Mesothelial cell of epicardium (in vitro differentiated cells): ENCODE data around the gene MYO1G. TPM values are rescaled to one million over a fixed set of nuclear protein-coding genes. Genes with fewer than 3 reads are reported as not detected.
A peak's percentile ranks its signal among the peaks of the same experiment; 100 is the strongest.

Source experiments
- DNase-seq, 2 experiments: peaks; one replicate each; pipeline ENCODE4 v3.0.0; 2021; ENCODE audit warnings: low spot score in 2 of 2; ENCODE audit not compliant: unreplicated experiment in 2 of 2
- H3K27ac Mint-ChIP-seq: 2 replicates; pipeline ENCODE4 v1.8.0; 2021; ENCODE audit warnings: mixed read lengths
- H3K27me3 Mint-ChIP-seq: 2 replicates; pipeline ENCODE4 v1.8.0; 2021; ENCODE audit warnings: low read depth, mixed read lengths
- H3K36me3 Mint-ChIP-seq: 2 replicates; pipeline ENCODE4 v1.8.0; 2021; ENCODE audit warnings: mixed read lengths
- H3K4me1 Mint-ChIP-seq: 2 replicates; pipeline ENCODE4 v1.8.0; 2021; ENCODE audit warnings: mixed read lengths
- H3K4me3 Mint-ChIP-seq: 2 replicates; pipeline ENCODE4 v1.8.0; 2021; ENCODE audit warnings: mild to moderate bottlenecking, moderate library complexity, mixed read lengths
- H3K9me3 Mint-ChIP-seq: 2 replicates; pipeline ENCODE4 v1.8.0; 2021; ENCODE audit warnings: mixed read lengths
- CTCF ChIP-seq: fragments of 200-600 bp; sonication (generic); IDR thresholded peaks from one replicate; pipeline ENCODE4 v1.5.0; 2021; ENCODE audit warnings: antibody characterized with exemption; ENCODE audit not compliant: unreplicated experiment
- total RNA-seq: library from RNA; stranded (reverse); gene quantifications from 3 replicates; pipeline ENCODE4 v1.2.1, GENCODE V29; 2021

MYO1G gene
- total RNA-seq, 1 donor from 2014 or later: 0.65 TPM

DNA sequence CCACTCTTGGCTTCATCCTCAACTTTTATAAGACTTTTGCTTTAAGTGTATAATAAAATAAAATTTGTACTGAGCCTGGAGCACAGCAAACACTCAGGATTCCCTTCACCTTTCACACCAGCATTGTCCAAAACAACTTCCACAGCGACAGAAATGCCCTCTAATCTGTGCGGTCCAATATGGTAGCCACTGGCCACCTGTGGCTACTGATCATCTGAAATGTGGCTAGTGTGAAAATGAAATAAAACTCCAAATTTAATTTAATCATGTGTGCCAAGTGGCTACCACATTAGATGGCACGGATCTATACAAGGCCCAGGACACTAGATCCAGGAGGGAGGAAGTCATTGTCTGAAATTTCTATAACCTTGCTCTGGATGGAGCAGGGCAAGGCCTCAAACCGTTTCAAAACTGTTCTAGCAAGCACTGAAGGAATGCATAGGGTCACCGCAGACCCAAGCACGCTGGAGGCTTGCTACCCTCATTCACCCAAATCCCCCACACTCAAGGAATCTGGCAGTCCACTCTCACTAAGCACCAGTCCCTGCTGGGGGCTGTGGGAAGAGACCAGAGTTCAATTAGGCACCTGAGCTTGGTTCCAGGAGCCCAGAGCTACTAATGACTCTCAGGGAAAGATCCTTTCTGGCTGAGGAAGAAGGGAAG is 6.3 kb upstream of the MYO1G start:
- peak overlapping the region; percentile 99 for H3K27ac Mint-ChIP-seq
- H3K4me3 Mint-ChIP-seq: peak overlapping the region; percentile 95
- peaks cover 32% of the 10 kb centered on the region for H3K36me3 Mint-ChIP-seq
- no peak for TF ChIP-seq CTCF
- H3K27me3 Mint-ChIP-seq: no peaks in the 10 kb centered on the region
- peaks cover 47% of the 10 kb centered on the region for H3K4me1 Mint-ChIP-seq
- DNase-seq: no peak
- no peaks in the 10 kb centered on the region for H3K9me3 Mint-ChIP-seq

GRCh38 chr7:44984478-44984758 is 5.6 kb upstream of the MYO1G start:
- DNase-seq: no peak
- Mint-ChIP-seq H3K4me3 (peak overlapping the region; percentile 95), H3K9me3 (no peaks in the 10 kb centered on the region), H3K4me1 (peaks cover 43% of the 10 kb centered on the region), H3K36me3 (peaks cover 32% of the 10 kb centered on the region), H3K27me3 (no peaks in the 10 kb centered on the region), H3K27ac (peak overlapping the region; percentile 99)
- TF ChIP-seq CTCF: no peak

- no peak for TF ChIP-seq CTCF
- Mint-ChIP-seq H3K4me3 (peak overlapping the region; percentile 95), H3K4me1 (peaks cover 41% of the 10 kb centered on the region), H3K27me3 (no peaks in the 10 kb centered on the region), H3K36me3 (peaks cover 35% of the 10 kb centered on the region), H3K27ac (peak overlapping the region; percentile 99), H3K9me3 (no peaks in the 10 kb centered on the region)
- DNase-seq: no peak
Measured at GRCh38 chr7:44983742-44984477, 5.1 kb upstream of the MYO1G start.

DNA sequence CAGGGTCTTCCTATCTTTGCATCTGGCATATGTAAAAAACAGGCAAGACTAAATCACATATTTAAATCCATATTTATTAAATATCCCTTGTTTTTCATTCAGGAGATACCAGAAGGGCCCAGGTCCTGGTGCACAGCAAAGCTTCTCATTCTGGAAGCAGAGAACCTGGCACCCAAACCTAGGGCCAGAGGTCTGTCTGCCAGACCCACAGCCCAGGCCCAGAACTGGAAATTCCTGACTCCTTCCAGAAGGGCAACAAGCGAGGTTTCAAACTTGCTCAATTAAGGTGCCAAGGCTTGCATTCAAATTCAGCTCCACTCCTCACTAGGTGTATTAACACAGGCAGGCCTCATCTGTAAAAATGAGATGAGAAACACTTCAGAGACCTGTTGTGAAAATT is 4.2 kb upstream of the MYO1G start:
- no peak for TF ChIP-seq CTCF
- Mint-ChIP-seq H3K4me1 (peaks cover 37% of the 10 kb centered on the region), H3K4me3 (no peak overlapping the region), H3K27ac (no peak overlapping the region), H3K36me3 (peaks cover 37% of the 10 kb centered on the region), H3K27me3 (no peaks in the 10 kb centered on the region), H3K9me3 (no peaks in the 10 kb centered on the region)
- no peak for DNase-seq

GRCh38 chr7:44982535-44982923 is 3.7 kb upstream of the MYO1G start:
- no peak for DNase-seq
- Mint-ChIP-seq H3K36me3 (peaks cover 37% of the 10 kb centered on the region), H3K4me1 (peaks cover 32% of the 10 kb centered on the region), H3K9me3 (no peaks in the 10 kb centered on the region), H3K27ac (no peak overlapping the region), H3K27me3 (no peaks in the 10 kb centered on the region), H3K4me3 (no peak overlapping the region)
- TF ChIP-seq CTCF: no peak
